HG02798 (cell line): ENCODE measurements around the gene PIGL.
"Not testable (repeated sequence)": the region's sequence is repeated elsewhere in the genome, so short reads cannot be mapped to it uniquely, and the experiment has no call there.

ENCODE experiments used
- ATAC-seq: cut with Tn5 transposase; IDR thresholded peaks from one replicate; pipeline ENCODE4 v1.9.1; 2021; ENCODE audit warnings: mild to moderate bottlenecking; ENCODE audit not compliant: unreplicated experiment, poor library complexity

The PIGL gene

DNA sequence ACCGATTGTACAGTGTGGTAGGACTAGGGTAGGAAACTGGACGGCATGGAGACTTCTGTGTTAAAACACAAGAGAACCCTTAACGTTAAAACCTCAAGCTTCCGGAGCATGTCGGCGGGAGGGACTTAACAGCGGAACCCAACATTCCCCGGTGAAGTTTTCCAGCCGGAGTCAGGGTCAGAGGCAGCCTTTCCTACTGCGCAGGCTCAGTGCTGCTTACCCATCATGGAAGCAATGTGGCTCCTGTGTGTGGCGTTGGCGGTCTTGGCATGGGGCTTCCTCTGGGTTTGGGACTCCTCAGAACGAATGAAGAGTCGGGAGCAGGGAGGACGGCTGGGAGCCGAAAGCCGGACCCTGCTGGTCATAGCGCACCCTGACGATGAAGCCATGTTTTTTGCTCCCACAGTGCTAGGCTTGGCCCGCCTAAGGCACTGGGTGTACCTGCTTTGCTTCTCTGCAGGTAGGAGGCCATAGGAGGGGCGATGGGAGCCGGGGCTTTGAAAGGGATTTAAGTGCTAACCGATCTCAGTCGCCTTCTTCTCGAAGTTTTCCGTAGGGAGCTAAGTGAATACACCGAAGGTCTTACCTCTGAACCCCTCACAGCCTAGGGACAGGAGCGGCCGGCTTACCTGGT is at the start of gene PIGL:
PIGL (plus strand) TSS at position 209 of the 634 bp plus-strand sequence; CDS start at position 226, 17 bp downstream.
- ATAC-seq: peak; percentile 56

DNA sequence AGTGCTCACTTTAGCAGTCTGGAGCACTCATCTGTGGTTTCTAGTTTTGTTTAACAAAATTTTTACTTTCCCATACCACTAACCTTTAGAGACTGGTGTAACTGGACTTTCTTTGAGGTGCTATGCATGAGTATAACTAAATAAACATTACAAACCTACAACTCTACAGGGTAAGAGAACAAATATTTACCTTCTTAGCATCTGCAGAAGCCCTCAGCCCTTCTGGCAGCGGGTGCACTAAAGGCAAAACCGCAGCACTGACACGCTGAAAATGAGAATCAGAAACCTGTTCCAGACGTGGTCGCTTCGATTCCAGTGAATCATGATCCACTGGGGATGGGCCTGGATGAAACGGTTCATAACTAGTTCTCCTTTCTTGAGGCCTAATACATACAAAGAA is 45.4 kb upstream of the PIGL start:
- ATAC-seq: no peak

DNA sequence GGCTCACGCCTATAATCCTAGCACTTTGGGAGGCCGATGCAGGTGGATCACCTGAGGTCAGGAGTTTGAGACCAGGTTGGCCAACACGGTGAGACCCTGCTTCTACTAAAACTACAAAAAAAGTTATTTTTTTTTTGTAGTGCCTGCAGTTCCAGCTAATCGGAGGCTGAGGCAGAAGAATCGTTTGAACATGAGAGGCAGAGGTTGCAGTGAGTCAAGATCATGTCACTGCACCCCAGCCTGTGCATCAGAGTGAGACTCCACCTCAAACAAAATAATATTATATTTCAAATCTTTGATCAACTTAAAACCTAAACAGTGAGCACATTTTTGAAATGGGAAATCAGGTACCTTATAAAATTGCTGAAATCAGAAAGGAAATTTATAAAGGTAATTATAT is 38.2 kb upstream of the PIGL start:
- no peak for ATAC-seq

DNA sequence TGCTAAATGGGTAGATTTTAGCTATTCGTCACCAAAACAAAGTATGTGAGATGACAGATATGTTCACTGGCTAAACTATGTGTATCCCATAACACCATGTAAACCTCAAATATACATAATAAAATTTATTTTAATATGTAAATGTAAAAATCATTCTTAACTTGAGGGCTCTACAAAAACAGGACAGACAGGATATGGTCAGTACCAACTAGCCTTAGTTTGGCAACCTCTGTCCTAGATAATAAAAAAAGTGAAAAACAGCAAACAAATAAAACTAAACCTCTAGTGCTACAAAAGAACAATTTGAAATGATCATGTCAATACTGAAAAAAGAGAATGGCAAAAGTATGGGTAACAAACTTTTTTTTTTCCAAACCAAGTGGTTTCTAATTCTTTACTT is 35.4 kb upstream of the PIGL start:
- ATAC-seq: no peak

DNA sequence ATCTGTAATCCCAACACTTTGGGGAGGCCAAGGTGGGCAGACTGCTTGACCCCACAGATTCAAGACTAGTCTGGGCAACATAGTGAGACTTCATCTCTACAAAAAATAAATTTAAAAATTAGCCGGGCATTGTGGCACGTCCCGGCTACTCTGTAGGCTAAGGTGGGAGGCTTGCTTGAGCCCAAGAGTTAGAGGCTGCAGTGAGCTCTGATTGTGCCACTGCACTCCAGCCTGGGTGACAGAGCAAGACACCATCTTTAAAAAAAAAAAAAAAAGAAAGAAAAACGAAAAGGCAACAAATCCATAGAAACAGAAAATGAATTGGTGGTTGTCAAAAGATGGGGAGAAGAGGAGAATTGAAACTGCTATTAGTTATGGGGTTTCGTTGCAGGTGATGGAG is 29.4 kb upstream of the PIGL start:
- no peak for ATAC-seq

DNA sequence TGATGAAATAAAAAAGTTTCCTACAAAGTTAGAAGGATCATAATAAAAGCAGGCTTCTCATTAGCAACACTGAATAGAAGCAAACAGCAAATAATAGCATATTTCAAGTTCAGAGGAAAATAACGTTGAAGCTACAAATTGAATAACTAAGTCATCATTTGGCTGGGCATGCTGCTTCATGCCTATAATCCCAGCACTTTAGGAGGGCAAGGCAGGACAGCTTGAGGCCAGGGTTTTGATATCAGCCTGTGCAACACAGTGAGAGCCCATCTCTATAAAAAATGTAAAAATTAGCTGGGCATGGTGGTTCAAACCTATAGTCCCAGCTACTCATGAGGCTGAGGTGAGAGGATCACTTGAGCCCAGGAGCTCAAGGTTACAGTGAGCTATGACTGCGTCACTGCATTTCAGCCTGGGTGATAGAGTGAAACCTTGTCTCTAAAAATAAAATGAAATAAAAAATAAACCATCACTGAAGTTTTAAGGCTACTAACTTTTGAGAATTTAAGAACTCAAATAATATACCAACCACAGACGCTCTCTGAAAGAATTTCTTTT is 27.1 kb upstream of the PIGL start:
- no peak for ATAC-seq

DNA sequence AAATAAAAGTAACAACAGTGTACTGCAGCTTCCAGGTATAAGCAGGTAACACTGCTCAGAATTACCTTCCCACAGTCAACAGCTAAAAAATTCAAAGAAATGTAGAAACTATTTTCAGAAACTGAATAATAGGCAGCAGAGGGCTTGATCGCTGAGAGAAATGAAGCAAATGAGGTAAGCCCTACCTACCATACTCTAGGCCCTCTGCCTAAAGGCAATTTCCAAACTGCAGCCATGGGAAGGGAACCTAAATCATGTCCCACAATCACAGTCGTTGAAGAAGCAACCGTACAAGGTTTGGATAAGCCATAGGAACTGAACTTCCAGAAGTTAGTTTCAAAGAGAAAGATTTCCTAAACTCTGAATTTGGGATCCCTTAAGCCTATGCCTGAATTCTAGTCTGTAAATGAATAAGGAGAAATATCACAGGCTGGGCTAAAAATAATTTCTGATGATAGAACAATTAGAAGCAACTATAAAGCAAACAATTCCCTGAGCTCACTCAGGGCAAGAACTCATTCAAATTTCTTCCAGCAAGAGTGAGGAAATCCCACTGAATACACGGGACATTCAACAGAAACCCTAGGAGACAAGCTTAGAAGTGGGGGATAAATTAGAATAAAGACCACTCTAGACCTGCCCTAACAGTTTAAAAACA is 26.2 kb upstream of the PIGL start:
- ATAC-seq: no peak

DNA sequence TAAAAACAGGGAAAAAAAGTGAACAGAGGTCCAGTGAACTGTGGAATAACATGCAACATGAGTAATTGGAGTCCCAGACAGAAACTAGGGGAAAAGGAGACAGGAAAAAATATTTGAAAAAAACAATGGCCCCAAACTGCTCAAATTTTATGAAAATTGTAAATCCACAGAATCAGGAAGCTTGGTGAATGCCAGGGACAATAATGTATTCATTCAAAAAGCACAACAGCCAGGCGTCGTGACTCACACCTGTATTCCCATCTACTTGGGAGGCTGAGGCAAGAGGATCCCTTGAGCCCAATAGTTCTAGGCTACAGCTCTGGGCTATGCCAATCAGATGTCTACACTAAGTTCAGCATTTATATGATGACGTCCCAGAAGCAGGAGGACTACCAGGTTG is 25.4 kb upstream of the PIGL start:
- no peak for ATAC-seq

DNA sequence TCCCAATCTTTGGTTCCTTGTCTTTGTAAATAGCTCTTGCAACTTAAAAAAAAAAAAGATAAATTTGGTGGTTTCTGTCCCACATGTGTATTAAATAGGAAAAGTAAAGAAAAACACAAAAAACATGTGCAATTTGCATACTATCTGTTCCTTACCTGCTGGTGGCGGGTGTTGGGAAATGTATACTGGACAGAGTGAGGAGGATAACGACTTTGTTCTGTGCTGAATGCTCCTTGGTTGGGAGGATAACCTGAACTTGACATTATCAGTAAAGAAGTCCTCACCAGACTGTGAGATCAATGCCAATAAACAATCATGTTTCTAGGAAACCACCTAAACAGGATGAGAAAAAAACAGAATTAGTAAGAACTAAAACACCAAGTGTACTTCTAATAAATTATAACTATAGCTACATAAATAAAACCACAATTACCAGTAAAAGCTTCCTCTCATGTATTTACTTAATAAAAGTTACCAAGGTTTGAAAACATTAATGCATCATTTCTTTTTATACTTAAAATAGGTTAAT is 22.6 kb upstream of the PIGL start:
- ATAC-seq: not testable (repeated sequence)

DNA sequence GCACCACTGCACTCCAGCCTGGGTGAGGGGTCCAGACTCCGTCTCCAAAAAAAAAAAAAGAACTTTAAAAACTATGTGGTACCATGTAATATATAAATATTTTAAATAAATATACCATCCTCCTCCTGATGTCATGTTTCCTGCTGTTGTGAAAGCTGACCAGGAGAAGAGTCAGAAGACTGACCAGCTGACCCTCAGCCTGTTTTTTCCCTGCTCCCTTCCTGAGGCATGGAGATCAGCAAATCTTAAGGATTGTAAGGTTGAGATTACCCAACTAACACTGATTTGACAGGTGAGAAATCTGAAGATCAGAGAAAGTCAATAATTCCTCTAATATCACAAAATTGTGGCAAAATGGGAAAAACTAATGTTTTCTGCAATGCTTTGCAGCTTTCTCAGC is 19.7 kb upstream of the PIGL start:
- ATAC-seq: no peak

DNA sequence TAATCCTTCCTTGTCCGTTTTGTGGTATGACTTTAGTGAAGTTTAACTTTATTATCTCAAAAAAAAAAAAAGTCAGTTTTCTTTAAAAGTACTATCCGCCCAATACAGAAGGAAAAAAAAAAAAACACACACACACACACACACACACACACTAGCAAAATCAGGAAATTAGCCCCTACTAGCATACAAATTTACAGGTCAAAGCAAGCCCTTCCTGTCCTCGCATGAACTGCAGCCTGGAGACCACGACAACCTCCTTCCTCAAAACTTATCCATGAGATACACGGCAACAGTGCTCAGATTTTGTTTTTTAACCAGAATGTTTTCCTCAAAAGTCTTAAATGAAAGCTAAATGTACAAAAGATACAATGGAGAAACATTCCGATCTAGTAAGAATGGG is 17.9 kb upstream of the PIGL start:
- ATAC-seq: no peak

DNA sequence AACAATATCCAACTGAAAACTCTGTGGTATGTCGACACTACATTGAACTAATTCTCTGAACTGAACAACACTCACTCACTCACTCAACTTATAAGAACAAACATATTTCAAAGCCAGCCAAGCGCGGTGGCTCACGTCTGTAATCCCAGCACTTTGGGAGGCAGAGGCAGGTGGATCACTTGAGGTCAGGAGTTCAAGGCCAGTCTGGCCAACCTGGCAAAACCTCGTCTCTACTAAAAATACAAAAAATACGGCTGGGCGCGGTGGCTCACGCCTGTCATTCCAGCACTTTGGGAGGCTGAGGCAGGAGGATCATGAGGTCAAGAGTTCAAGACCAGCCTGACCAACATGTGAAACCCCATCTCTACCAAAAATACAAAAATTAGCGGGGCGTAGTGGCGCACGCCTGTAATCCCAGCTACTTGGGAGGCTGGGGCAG is 15.3 kb upstream of the PIGL start:
- ATAC-seq: not testable (repeated sequence)

DNA sequence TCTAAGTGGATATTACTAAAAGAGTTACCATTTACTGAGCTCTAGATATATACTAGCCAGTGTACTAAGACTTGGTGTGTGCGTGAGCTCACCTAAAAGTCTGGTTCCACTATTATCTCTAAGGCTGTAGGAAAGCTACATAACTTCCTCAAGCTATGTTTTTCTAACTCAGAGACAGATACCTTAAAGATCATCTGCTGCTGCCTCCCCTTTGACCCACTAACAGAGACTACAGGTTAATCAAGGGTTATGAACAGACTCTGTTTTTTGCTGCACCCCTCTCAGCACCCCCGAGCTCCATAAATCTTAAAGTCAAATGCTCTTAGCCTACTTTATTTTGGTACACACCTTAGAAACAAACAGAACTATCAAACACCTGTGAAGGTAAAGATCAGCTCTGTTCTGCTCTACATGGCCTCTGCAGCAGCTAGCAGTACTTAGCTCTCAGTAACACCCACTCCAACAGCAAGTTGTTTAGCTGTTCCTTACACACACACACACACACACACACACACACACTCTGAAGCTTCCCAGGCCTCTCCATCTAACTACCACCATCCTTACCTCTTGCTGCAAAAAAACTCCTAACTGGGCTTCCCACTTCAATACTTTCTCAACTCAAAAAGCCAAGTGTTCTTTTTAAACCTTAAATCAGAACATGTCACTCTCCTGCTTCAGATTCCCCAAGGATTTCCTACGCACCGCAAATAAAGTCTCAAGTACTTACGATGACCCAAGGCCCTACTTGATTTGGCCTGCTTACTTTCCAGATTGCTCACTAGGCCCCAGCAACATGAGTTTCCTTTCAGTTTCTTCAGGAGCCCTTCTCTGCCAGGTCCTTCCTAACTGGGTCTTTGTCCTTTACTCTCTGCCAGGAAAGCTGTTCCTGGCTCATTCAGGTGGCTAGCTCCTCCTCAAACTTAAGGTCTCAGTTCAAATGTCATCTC is 14.2 kb upstream of the PIGL start:
- ATAC-seq: not testable (repeated sequence)

DNA sequence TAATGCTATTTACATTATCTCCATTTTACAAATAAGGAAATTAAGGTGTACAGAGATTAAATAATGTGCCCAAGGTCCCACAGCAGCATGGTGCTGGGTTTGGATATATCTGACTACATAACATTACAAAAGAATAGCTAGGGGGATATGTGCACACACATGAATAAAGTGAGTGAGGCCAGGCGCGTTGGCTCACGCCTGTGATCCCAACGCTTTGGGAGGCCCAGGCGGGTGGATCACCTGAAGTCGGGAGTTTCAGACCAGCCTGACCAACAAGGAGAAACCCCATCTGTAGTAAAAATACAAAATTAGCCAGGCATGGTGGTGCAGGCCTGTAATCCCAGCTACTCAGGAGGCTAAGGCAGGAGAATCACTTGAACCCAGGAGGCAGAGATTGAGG is 12.2 kb upstream of the PIGL start:
- ATAC-seq: not testable (repeated sequence)

DNA sequence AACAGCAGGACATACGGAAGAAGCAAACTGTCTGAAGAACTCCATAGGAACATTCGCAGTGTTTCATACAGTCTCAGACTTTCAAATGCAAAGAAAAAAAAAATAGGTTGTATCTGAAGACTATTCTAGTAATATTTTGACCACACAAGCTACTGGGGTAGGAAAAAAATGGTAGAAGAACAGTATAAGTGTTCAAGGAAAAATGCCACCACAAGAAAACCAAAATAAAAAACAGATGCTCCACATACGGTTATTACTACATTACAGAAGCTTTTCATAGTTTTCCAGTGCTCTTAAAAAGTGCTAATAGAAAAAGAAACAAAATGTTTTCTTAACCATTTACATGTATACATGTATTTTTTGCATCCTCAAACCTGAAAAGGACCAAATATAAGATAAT is 5.4 kb upstream of the PIGL start:
- ATAC-seq: no peak

DNA sequence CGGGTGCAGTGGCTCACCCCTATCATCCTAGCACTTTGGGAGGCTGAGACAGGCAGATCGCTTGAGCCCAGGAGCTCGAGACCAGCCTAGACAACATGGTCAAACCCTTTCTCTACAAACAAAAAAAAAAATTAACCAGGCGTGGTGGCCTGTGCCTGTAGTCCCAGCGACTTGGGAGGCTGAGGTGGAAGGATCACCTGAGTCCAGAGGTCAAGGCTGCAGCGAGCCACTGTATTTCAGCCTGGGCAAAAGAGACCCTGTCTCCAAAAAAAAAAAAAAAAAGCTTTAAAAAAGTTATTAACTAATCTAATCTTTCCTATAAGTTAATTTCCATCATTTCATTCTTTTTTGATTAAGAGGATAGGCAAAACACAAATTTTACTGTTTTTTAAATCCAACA is 4.2 kb upstream of the PIGL start:
- no peak for ATAC-seq

DNA sequence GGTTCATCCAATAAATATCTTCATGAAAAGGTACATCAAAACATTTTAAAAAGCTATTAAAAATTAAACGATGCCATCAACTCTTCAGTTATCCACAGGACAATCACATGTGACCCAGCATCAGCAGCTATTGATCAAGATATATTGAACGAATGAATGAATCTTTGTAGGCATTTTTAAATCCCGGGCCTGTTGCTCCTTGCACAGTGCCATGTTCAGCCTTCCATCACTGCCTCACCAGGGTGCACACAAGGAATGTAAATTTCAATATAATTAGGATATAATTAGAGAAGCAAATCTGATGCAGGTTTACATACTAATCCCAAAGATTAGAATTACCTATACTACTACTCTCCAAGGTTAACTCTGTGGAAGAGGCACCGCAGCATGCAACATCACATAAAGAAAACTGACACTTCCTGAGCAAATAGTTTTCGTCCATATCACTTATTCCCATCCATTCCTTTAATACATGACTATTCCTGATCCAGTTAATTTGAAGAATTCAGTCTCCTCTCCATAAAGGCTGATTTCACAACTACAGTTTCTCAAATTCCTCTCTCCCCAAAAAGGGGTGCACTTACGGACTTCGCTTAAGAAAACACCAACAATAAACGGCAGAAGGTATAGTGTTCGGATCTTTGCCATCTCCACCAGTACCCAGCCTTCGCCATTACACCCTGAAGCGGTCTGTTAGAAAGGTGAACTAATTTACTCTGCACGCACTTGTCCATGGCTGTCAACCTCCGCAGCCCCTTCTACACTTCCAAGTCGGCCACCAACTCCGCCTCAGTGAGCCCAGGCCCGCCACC is 2.6 kb upstream of the PIGL start:
- no peak for ATAC-seq

DNA sequence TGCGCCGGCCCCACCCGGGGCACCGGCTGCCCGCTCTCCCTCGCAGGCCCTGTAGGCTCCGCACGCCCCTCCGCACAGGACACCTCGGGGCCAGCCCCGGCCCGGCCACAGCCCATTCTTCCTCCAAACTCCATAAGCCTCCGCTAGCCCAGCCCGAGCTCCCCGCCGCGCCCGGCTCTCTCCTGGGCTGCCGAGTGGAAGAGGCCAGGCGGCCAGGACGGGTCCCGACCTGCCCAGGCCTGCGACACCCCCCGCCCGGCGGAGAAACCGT is 2.1 kb upstream of the PIGL start:
- peak; percentile 38 for ATAC-seq

DNA sequence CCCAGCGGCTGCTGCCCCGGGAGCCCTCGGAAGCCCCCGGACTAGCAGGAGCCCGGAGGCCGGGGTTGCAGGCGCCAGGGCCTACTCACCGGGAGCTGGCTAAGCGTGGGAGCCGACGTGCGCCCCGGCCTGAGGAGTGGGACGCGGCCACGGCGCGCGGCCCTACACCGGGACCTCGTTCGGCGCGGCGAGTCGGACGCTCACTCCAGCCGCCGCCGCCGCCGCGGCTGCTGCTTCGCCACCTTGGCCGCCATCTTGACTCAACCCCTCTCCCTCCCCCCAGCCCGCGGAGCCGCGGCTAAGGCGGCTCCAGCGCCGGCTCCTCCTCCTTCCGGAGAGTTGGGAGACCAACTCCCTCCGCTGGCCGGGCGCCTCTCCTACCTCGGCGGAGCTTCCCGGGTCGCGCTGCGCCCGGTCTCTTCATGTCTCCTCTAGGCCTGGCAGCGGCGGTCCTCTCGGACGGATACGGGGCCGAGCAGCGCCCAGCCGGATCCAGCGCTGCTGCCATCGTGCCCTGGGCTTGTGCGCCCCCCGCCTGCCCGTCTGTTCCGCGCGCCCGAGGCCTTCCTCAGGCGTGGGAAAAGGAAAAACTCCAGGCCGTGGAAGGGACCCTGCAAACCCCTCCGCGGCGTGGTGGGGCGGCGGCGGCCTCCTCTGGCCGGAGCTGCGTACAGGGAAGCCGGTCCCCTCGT is 1.6 kb upstream of the PIGL start, which contains the start of gene NCOR1:
NCOR1 (minus strand) TSS at position 262 of the 692 bp plus-strand sequence. CDS start 20,965 bp downstream, outside the sequence.
- ATAC-seq: peak; percentile 80
